Muscle of back (tissue), 11 donors: Measurements from ENCODE around the gene FGF14. TPM values are rescaled to one million over a fixed set of nuclear protein-coding genes. Genes with fewer than 3 reads are reported as not detected.

Source experiments
- DNase-seq, 3 donors: peaks; one replicate each; pipeline versions ENCODE4 v3.0.0 to v3.0.0-alpha.2; 2013
- polyA plus RNA-seq, 10 donors: library from polyadenylated mRNA; unstranded; fragments of 120-200 nt; gene quantifications; one replicate each; pipeline ENCODE4 v1.2.1, GENCODE V29; 2013; ENCODE audit not compliant: insufficient read length in 10 of 10

FGF14 gene
- polyA plus RNA-seq, 10 donors, result 0.17 to 1.6 (median 0.60) TPM

GRCh38 chr13:101930331-101930730 lies 471.5 kb downstream of the FGF14 start:
- no peak for DNase-seq

DNA sequence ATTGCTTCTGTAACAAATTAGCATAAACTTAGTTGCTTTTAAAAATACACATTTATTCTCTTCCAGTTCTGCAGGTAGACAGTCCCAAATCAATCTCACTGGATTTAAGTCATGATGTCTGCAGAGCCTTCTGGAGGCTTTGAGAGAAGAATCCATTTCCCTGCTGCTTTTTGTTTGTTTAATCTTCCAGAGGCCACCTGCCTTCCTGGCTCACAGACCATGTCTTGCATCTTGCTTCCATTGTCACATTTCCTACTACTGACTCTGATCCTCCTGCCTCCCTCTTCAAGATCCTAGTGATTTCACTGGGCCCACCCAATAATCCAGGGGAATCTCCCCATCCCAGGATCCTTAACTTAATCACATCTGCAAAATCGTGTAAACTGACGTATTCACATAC lies 476.1 kb downstream of the FGF14 start:
- no peak for DNase-seq

- DNase-seq, result peak in 2 of 3 donors; percentile 40 to 71
Measured at GRCh38 chr13:101919541-101920181, 482.2 kb downstream of the FGF14 start.

DNA sequence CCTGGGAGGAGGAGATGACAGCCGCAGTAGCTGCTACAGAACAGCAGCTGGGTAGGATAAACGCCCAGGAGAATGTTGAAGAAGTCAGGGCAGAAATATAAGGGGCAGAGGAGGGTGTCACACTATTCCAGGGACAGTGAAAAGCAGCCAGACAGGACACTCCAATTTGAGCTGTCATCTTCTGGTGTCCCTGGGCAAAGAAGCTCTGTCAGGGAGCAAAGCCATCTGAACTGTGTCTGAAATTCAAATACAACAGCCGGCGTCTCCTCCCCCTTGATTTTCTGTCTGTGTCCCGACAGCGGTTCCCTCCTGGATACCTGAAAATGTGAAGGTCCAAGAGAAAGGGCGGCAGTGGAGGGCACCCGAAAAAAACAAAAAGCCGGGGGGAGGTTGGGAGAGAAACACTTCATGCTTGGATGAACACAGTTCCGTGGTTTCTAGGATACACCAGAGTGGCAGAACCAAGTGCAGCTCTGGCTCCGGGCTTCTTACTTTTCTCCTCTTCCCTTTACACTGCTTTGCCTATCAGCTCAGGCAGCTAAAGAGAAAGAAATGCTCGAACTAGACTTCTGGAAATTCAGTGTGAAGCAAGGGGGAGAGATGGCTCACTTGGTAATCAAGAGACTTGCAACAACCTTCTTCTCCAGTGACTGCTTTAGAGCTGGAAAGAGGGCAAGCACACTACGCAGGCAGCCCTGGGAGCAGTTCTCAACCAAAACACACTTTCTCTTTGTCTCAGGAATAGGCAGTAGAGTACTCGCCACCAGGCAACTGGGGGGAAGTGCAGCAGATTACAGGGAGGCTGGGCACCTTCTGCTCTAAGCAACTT lies 483.8 kb downstream of the FGF14 start:
- no peak for DNase-seq

DNA sequence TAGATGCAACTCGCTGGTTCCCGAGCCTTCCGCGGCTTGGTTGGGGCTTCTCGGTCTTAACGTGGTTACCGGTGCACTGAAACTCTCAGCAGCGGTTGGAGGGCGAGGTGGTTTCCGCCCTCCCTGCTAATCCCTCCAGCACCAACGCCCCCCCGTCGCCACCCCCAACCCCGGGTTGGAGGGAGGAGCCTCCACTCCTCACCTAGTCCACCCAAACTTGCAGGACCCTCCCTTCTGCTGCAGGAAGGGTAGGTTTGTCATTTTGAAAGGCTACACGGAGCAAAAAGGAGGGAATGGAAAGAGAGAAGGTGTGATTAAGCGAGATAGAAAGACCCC lies 484.4 kb downstream of the FGF14 start:
- DNase-seq, result no peak

GRCh38 chr13:101916775-101917474 lies 484.9 kb downstream of the FGF14 start:
- DNase-seq, result no peak

DNA sequence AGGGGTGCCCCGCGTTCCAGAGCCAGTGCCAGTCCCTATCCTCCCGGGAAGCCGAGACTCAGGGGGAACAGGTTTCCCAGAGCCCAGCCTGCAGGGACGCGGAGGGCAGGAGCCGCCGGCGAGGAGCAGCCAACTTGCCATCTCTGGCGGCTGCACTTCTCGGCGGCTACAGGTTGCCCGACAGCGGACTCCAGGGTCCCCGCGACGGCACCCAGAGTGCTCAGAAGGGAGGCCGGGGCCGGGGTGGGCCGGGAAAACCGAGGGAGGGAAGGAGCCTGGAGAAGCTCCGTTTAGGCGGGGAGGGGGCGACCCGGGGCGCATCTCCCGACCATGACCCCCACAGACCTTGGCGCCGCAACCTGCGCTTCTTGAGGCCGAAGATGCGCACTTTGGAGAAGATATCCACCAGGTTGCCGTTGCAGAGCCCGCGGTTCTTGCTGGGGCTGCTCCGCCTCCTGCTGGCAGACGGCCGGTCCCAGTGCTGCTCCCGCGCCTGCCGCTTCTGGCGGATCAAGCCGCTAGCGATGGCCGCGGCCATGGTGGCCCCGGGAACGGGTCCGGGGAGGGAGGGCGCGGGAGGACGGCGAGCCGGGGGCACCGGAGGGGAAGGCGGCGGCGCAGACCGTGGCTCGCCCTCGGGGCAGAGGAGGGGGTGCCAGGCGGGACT lies 485.6 kb downstream of the FGF14 start:
- DNase-seq, result peak in 1 of 3 donors; percentile 25

DNA sequence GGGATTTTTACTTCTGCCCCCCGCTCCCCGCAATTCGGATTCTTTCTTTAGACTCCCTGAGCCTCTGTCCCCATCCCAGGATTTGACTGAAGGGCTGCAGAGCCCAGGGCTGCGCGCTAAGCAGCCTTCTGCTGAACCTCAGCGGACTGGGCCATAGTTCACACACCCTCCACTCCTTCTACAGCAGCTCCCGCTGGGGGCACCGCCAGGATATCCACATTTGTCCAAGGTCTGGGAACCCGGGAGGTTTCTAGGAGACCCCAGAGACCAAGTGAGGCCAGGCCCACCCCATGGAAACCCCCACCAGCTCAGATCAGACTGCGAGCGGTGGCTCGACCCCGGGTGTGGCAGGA lies 486.1 kb downstream of the FGF14 start:
- DNase-seq, result no peak

DNA sequence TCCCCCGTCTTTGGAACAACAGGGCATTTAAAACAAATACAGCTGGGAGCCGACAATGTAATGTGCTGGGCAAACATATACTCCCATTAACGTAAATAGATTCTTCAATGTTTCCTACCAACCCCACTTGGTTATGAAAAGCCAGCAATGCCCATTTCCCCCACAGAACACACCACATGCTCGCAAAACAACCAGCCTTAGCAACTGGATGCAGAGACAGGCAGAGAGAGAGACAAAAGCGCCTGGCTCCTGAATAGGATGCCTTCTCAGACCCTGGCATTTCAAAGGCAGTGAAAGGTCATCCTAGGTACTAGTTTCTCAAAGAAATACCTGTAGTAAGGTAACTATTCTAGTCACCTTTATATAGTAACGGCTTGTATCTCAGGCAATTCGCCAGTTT lies 486.5 kb downstream of the FGF14 start:
- no peak for DNase-seq

- DNase-seq, result no peak
Measured at GRCh38 chr13:101911752-101912151, 490.1 kb downstream of the FGF14 start.

DNA sequence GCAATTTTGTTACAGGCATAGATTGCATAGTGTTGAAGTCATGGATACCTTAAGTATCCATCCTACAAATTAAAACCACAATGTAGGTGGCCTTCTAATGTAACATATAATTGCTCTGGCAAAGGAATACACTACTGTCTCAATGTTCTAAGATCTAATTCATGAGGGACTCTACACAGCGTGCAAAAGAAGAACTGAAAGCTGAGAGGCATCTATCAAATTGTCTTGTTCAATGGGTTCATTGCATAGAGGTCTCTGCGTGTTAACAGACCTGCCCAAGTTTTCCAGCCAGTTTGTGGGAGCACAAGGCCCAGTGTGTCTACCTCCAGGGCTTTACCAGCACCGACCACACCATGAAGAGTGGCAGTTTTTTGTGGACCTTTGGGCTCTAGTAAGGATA lies 498.0 kb downstream of the FGF14 start:
- DNase-seq, result no peak

- DNase-seq, result no peak
Measured at GRCh38 chr13:101898676-101899075, 503.2 kb downstream of the FGF14 start.

- no peak for DNase-seq
Measured at GRCh38 chr13:101896541-101896940, 505.3 kb downstream of the FGF14 start.

DNA sequence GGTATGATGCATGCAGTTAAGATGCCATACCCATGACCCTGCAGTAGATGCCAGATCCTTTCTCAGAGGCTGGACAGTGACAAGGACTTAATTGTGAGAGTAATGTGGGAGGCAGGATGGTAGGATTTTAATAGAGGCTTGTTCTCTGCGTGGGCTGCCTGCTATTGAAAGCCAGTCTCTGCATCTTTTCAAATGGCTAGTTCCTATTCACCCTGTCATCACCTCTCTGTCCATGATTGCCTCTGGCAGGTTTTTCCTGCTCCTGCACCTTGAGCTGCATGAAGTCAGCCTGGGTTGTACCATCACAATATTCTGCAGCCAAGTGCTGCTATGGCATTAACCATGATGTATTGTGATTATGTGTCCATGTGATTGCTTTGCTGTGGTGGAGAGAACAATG lies 508.8 kb downstream of the FGF14 start:
- no peak for DNase-seq

GRCh38 chr13:101892296-101892695 lies 509.6 kb downstream of the FGF14 start:
- no peak for DNase-seq

- DNase-seq, result no peak
Measured at GRCh38 chr13:101881593-101881992, 520.3 kb downstream of the FGF14 start.

GRCh38 chr13:101880581-101880980 lies 521.3 kb downstream of the FGF14 start:
- no peak for DNase-seq

DNA sequence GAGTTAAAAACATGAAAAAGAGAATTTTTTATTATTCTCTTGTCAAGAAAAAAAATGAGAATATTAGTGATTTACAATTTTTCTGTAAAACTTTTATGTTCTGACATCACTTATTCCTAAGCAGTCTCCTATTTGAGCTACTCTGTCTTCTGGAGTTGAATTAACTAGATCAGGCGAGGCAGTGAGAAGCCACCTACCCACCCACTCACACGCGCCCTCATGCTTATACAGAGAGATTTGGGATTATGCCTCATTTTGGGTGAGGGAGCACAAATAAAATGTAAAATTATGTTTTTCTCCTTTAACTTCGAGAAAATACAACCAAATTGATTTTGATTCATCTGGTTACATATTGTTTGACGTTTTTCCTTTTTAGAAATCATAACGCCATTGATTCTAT lies 524.9 kb downstream of the FGF14 start:
- DNase-seq, result no peak

- peak in 1 of 3 donors; percentile 3 for DNase-seq
Measured at GRCh38 chr13:101875717-101876393, 526.0 kb downstream of the FGF14 start.

DNA sequence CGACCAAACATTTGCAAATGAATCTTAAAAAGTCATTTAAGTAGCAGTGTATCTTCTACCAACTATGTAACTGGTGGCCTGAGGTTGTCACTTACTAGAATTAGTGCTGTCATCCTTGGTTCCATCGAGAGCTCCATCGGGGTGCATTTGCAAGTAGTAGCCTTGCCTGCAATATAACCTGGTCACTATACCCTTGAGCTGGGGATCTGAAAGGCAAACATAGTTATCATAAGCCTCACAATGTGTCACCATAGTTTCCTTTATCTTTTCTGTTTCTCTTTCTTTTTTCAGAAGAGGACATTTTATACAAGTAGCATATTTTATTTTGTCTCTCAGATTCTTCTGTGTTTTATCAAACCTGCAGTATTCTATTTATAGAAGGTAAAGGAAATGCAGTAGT lies 526.8 kb downstream of the FGF14 start:
- DNase-seq, result no peak

DNA sequence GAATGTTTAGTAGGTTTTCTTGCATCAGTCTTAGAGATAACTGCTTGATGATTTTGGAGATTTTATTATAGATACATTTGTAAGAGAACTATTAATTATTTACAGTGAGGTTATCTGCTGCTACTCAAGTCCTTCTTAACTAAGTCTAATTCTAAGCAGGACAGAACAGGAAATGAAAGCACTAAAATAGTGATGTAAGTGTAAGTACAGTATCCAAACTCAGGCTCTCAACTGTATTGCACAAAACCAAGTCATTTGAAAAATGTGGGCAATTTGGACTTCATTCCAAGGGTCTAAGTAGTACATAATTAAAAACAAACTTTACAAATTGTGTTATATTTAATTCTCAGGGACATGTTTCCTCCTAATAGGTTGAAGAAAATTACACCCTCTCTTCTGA lies 532.3 kb downstream of the FGF14 start:
- DNase-seq, result no peak
